Thoracic aorta (tissue), 2 donors: ENCODE data around the gene OR14A16. TPM values are rescaled to one million over a fixed set of nuclear protein-coding genes. Genes with fewer than 3 reads are reported as not detected.

Experiments
- ATAC-seq: fragments of 150-250 bp; one replicate; pipeline ENCODE4 v1.8.0; 2017; ENCODE audit warnings: low read depth; ENCODE audit not compliant: insufficient number of reproducible peaks, low FRiP score
- DNase-seq: peaks from one replicate; pipeline ENCODE4 v3.0.0-alpha.2; 2020; ENCODE audit warnings: low spot score
- H3K27ac ChIP-seq, 2 donors: fragments of 200-600 bp; sonication (generic); 1 replicate in 1 of 2; 2 replicates in 1 of 2; pipeline ENCODE4 v1.5.1; 2016; ENCODE audit warnings: mild to moderate bottlenecking in 2 of 2, moderate library complexity in 2 of 2
- H3K27me3 ChIP-seq: fragments of 200-600 bp; sonication (generic); replicated peaks from 2 replicates; pipeline ENCODE4 v1.6.0; 2016; ENCODE audit warnings: mild to moderate bottlenecking; ENCODE audit not compliant: insufficient read depth
- H3K36me3 ChIP-seq: fragments of 200-600 bp; sonication (generic); one replicate; pipeline ENCODE4 v1.5.1; 2016
- H3K4me1 ChIP-seq, 2 donors: fragments of 200-600 bp; sonication (generic); 1 replicate in 1 of 2; 2 replicates in 1 of 2; pipeline versions ENCODE4 v1.5.1 to v1.6.0; 2016; ENCODE audit warnings: low read depth in 2 of 2, mild to moderate bottlenecking in 1 of 2; ENCODE audit not compliant: control insufficient read depth in 1 of 2
- H3K4me3 ChIP-seq: fragments of 200-600 bp; sonication (generic); 2 replicates; pipeline ENCODE4 v1.5.1; 2016; ENCODE audit warnings: mild to moderate bottlenecking
- H3K9me3 ChIP-seq: fragments of 200-600 bp; sonication (generic); 2 replicates; pipeline ENCODE4 v1.5.1; 2016
- total RNA-seq, 2 donors: library from RNA; depleted of rRNA; stranded (reverse); fragments of >200 nt; gene quantifications; one replicate each; pipeline versions ENCODE4 v1.1.0 to v1.2.3, GENCODE V29; 2016
- TF ChIP-seq, protein P1 (sequence below): fragments of 200-600 bp; sonication (generic); IDR thresholded peaks from one replicate; pipeline ENCODE4 v1.5.1; 2019; ENCODE audit warnings: antibody characterized with exemption

Gene OR14A16
- total RNA-seq, 2 donors from 2014 or later: not detected

GRCh38 chr1:247797518-247797917 lies 26.4 kb downstream of the OR14A16 start:
- DNase-seq: no peak
- ATAC-seq: no peak
- H3K27ac ChIP-seq: no peak overlapping the region
- TF ChIP-seq, protein P1, sequence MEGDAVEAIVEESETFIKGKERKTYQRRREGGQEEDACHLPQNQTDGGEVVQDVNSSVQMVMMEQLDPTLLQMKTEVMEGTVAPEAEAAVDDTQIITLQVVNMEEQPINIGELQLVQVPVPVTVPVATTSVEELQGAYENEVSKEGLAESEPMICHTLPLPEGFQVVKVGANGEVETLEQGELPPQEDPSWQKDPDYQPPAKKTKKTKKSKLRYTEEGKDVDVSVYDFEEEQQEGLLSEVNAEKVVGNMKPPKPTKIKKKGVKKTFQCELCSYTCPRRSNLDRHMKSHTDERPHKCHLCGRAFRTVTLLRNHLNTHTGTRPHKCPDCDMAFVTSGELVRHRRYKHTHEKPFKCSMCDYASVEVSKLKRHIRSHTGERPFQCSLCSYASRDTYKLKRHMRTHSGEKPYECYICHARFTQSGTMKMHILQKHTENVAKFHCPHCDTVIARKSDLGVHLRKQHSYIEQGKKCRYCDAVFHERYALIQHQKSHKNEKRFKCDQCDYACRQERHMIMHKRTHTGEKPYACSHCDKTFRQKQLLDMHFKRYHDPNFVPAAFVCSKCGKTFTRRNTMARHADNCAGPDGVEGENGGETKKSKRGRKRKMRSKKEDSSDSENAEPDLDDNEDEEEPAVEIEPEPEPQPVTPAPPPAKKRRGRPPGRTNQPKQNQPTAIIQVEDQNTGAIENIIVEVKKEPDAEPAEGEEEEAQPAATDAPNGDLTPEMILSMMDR: no peak
- no peaks in the 10 kb centered on the region for H3K27me3 ChIP-seq
- no peaks in the 10 kb centered on the region for H3K9me3 ChIP-seq
- H3K4me3 ChIP-seq: no peak overlapping the region
- no peaks in the 10 kb centered on the region for H3K4me1 ChIP-seq
- H3K36me3 ChIP-seq: no peaks in the 10 kb centered on the region

DNA sequence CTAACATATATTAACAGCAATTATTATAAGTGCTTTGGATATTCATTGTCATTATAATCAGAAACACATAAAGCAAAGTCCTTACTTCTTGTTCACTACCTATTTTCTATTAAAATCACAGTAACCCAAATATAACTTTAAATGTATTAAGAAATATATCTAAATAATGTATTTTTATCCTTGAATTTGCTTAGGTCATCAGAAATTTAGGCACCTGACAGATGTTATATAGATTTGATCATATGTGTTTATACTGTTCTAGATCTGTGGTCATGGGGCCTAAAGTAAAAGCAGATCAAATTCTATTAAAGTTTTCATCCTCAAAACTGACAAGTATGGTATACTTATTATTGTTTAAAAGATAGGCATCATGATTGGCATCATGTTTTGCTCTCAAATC lies 54.3 kb downstream of the OR14A16 start:
- TF ChIP-seq, protein P1: no peak

More for the DNA sequence above, 54.3 kb downstream of the OR14A16 start:
- no peak for DNase-seq
- Histone ChIP-seq H3K27ac (no peak overlapping the region), H3K9me3 (no peaks in the 10 kb centered on the region), H3K4me3 (no peak overlapping the region), H3K36me3 (no peaks in the 10 kb centered on the region), H3K27me3 (no peaks in the 10 kb centered on the region), H3K4me1 (no peaks in the 10 kb centered on the region)
- ATAC-seq: no peak

Other genes starting within 250 kb of the OR14A16 start
- gene OR2G2, start 235.8 kb downstream of the OR14A16 start, total RNA-seq: not detected
- gene OR2G3, start 218.5 kb downstream of the OR14A16 start, total RNA-seq: not detected
- not detected for gene OR13G1, start 144.4 kb downstream of the OR14A16 start, total RNA-seq
- not detected for gene OR6F1, start 107.5 kb downstream of the OR14A16 start, total RNA-seq
- not detected for gene OR14K1, start 85.5 kb downstream of the OR14A16 start, total RNA-seq
- not detected for gene OR14A2, start 76.0 kb downstream of the OR14A16 start, total RNA-seq
- not detected for gene OR1C1, start 63.6 kb downstream of the OR14A16 start, total RNA-seq
- gene OR11L1, start 17.8 kb upstream of the OR14A16 start, total RNA-seq: not detected
- gene TRIM58, start 33.1 kb upstream of the OR14A16 start, total RNA-seq: under 1 TPM; 0.14 to 0.99 TPM
- not detected for gene OR2W3, start 71.5 kb upstream of the OR14A16 start, total RNA-seq
- not detected for gene OR2T8, start 96.1 kb upstream of the OR14A16 start, total RNA-seq
- gene OR2AJ1, start 100.8 kb upstream of the OR14A16 start, total RNA-seq: not detected
- not detected for gene OR2L8, start 124.7 kb upstream of the OR14A16 start, total RNA-seq
- not detected for gene OR2AK2, start 141.1 kb upstream of the OR14A16 start, total RNA-seq
- not detected for gene OR2L5, start 189.5 kb upstream of the OR14A16 start, total RNA-seq
- not detected for gene OR2L2, start 206.0 kb upstream of the OR14A16 start, total RNA-seq
- not detected for gene OR2L3, start 222.7 kb upstream of the OR14A16 start, total RNA-seq